ENCODE measurements around the gene IFNE.

DNA sequence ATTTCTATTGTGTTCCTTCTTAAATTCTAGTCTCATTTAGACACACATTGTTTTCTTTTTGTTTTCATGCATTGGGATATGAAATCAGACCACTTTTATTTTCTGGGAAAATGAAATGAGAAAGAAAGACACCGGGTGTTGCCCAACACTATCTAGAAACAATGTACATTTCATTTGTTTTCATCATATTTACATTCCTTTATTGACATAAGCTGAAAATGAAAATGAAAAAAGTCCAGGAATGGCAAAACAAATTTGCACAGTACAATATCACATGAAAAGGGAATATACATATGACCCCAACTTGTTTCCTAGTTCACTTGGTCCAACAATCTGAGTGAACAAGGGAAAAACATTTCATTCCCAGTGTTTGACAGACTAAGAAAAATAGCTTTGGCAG, 20.7 kb downstream of the IFNE start:
- TF ChIP-seq, protein P1, sequence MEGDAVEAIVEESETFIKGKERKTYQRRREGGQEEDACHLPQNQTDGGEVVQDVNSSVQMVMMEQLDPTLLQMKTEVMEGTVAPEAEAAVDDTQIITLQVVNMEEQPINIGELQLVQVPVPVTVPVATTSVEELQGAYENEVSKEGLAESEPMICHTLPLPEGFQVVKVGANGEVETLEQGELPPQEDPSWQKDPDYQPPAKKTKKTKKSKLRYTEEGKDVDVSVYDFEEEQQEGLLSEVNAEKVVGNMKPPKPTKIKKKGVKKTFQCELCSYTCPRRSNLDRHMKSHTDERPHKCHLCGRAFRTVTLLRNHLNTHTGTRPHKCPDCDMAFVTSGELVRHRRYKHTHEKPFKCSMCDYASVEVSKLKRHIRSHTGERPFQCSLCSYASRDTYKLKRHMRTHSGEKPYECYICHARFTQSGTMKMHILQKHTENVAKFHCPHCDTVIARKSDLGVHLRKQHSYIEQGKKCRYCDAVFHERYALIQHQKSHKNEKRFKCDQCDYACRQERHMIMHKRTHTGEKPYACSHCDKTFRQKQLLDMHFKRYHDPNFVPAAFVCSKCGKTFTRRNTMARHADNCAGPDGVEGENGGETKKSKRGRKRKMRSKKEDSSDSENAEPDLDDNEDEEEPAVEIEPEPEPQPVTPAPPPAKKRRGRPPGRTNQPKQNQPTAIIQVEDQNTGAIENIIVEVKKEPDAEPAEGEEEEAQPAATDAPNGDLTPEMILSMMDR (IDR thresholded peaks at IDR 0.05; ENCODE audit: extremely low read depth in 1 of 2, insufficient read depth in 1 of 2, low read depth in 1 of 2, low read length in 2 of 2), result no peak
- TF ChIP-seq, protein P2, sequence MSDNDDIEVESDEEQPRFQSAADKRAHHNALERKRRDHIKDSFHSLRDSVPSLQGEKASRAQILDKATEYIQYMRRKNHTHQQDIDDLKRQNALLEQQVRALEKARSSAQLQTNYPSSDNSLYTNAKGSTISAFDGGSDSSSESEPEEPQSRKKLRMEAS (IDR thresholded peaks at IDR 0.05; ENCODE audit: insufficient read depth, insufficient read length), result no peak
- TF ChIP-seq POLR2A (IDR thresholded peaks at IDR 0.05; ENCODE audit: low read depth, low read length) (no peak), EZH2 (IDR thresholded peaks at IDR 0.05; ENCODE audit: borderline replicate concordance, low read depth, low read length, severe bottlenecking) (no peak), MYC (IDR thresholded peaks at IDR 0.05; ENCODE audit: low read depth, low read length) (no peak)

All from endothelial cell of umbilical vein (primary cell).